HG02852 (cell line): ENCODE results near the gene CTSH.
"Not testable (repeated sequence)": the region's sequence is repeated elsewhere in the genome, so short reads cannot be mapped to it uniquely, and the experiment has no call there.

Experiments
- ATAC-seq: cut with Tn5 transposase; IDR thresholded peaks from one replicate; pipeline ENCODE4 v1.9.1; 2021; ENCODE audit warnings: mild to moderate bottlenecking, moderate library complexity; ENCODE audit not compliant: unreplicated experiment

CTSH gene

GRCh38 chr15:78898540-78898939, 46.3 kb downstream of the CTSH start:
- no peak for ATAC-seq

GRCh38 chr15:78895471-78895870, 49.4 kb downstream of the CTSH start:
- ATAC-seq: no peak

GRCh38 chr15:78893538-78893937, 51.3 kb downstream of the CTSH start:
- ATAC-seq: no peak

- ATAC-seq: no peak
Measured at GRCh38 chr15:78889000-78889399, 55.8 kb downstream of the CTSH start.

- ATAC-seq: no peak
Measured at GRCh38 chr15:78881681-78882080, 63.2 kb downstream of the CTSH start.

- no peak for ATAC-seq
Measured at GRCh38 chr15:78880813-78881212, 64.0 kb downstream of the CTSH start.

GRCh38 chr15:78880242-78880533, 64.7 kb downstream of the CTSH start:
- no peak for ATAC-seq

- ATAC-seq: no peak
Measured at GRCh38 chr15:78879517-78880241, 65.2 kb downstream of the CTSH start.

- no peak for ATAC-seq
Measured at GRCh38 chr15:78878356-78878755, 66.5 kb downstream of the CTSH start.

- not testable (repeated sequence) for ATAC-seq
Measured at GRCh38 chr15:78876954-78877353, 67.9 kb downstream of the CTSH start.

- ATAC-seq: no peak
Measured at GRCh38 chr15:78875107-78875914, 69.5 kb downstream of the CTSH start.

GRCh38 chr15:78873793-78874765, 70.8 kb downstream of the CTSH start:
- ATAC-seq: no peak

GRCh38 chr15:78872972-78873792, 71.7 kb downstream of the CTSH start:
- ATAC-seq: peak; percentile 67

- ATAC-seq: peak; percentile 80
Measured at GRCh38 chr15:78872155-78872971, 72.5 kb downstream of the CTSH start, which contains the start of gene MORF4L1. Gene MORF4L1, plus strand, starts transcription at chr15:78872890. Its CDS starts 128 bp downstream, at chr15:78873018.

GRCh38 chr15:78871483-78872127, 73.2 kb downstream of the CTSH start:
- not testable (repeated sequence) for ATAC-seq
